ENCODE results near the gene PPP1R2C. TPM values are rescaled to one million over a fixed set of nuclear protein-coding genes. Genes with fewer than 3 reads are reported as not detected.

The PPP1R2C gene
- total RNA-seq = not detected

GRCh38 chrX:42778096-42778495 is at the start of gene PPP1R2C:
PPP1R2C (minus strand) TSS chrX:42778163; CDS start chrX:42778079, 84 bp downstream.

All from melanocyte of skin (primary cell).